Activated CD4-positive, alpha-beta T cell treated with anti-CD3 and anti-CD28 coated beads for 48 hours (primary cell): ENCODE measurements around the gene ERCC4.

Experiments
- DNase-seq: peaks from one replicate; pipeline ENCODE4 v3.0.0-alpha.2; 2020

The ERCC4 gene

GRCh38 chr16:13950821-13951547 is 31.0 kb downstream of the ERCC4 start:
- no peak for DNase-seq

- DNase-seq: no peak
Observed at GRCh38 chr16:13951611-13952010, 31.7 kb downstream of the ERCC4 start.

- DNase-seq: no peak
Observed at GRCh38 chr16:13953501-13953900, 33.5 kb downstream of the ERCC4 start.

GRCh38 chr16:13956635-13957196 is 36.8 kb downstream of the ERCC4 start:
- no peak for DNase-seq

- peak; percentile 42 for DNase-seq
Observed at GRCh38 chr16:13957197-13958078, 37.5 kb downstream of the ERCC4 start.

GRCh38 chr16:13958474-13958873 is 38.5 kb downstream of the ERCC4 start:
- DNase-seq: no peak

GRCh38 chr16:13959626-13960025 is 39.7 kb downstream of the ERCC4 start:
- DNase-seq: no peak

GRCh38 chr16:13961099-13961811 is 41.3 kb downstream of the ERCC4 start:
- DNase-seq: no peak

GRCh38 chr16:13962232-13962631 is 42.3 kb downstream of the ERCC4 start:
- no peak for DNase-seq

- DNase-seq: no peak
Observed at GRCh38 chr16:13968835-13969234, 48.9 kb downstream of the ERCC4 start.

- DNase-seq: no peak
Observed at GRCh38 chr16:13969711-13970110, 49.8 kb downstream of the ERCC4 start.

- DNase-seq: no peak
Observed at GRCh38 chr16:13970708-13971422, 50.9 kb downstream of the ERCC4 start.

GRCh38 chr16:13973321-13974023 is 53.5 kb downstream of the ERCC4 start:
- DNase-seq: no peak

- DNase-seq: no peak
Observed at GRCh38 chr16:13977177-13977576, 57.2 kb downstream of the ERCC4 start.

- no peak for DNase-seq
Observed at GRCh38 chr16:13982451-13982850, 62.5 kb downstream of the ERCC4 start.

GRCh38 chr16:13983625-13984024 is 63.7 kb downstream of the ERCC4 start:
- no peak for DNase-seq

- DNase-seq: no peak
Observed at GRCh38 chr16:13984794-13985193, 64.8 kb downstream of the ERCC4 start.

- no peak for DNase-seq
Observed at GRCh38 chr16:13988038-13988437, 68.1 kb downstream of the ERCC4 start.

- no peak for DNase-seq
Observed at GRCh38 chr16:13992322-13992721, 72.4 kb downstream of the ERCC4 start.

GRCh38 chr16:13992976-13993375 is 73.0 kb downstream of the ERCC4 start:
- no peak for DNase-seq

- no peak for DNase-seq
Observed at GRCh38 chr16:13994239-13995106, 74.5 kb downstream of the ERCC4 start.
